GM23248 (cell line): ENCODE results near the gene PPP1R26. TPM values are rescaled to one million over a fixed set of nuclear protein-coding genes. Genes with fewer than 3 reads are reported as not detected.

Source experiments
- DNase-seq: peaks from one replicate; pipeline ENCODE4 v3.0.0-alpha.2; 2015
- H2AFZ ChIP-seq: fragments of 200-600 bp; sonication (generic); 2 replicates; pipeline ENCODE4 v1.6.1; 2016; ENCODE audit warnings: antibody characterized with exemption
- H3F3A ChIP-seq: fragments of 200-600 bp; sonication (generic); 2 replicates; pipeline ENCODE4 v1.6.1; 2016; ENCODE audit warnings: mild to moderate bottlenecking, antibody characterized with exemption, mixed run types; ENCODE audit not compliant: insufficient read depth
- H3K27ac ChIP-seq: fragments of 200-600 bp; sonication (generic); 2 replicates; pipeline ENCODE4 v1.5.1; 2016; ENCODE audit warnings: mild to moderate bottlenecking
- H3K27me3 ChIP-seq: fragments of 200-600 bp; sonication (generic); replicated peaks from 2 replicates; pipeline ENCODE4 v1.6.1; 2016; ENCODE audit warnings: mild to moderate bottlenecking; ENCODE audit not compliant: insufficient read depth
- H3K36me3 ChIP-seq: fragments of 200-600 bp; sonication (generic); 2 replicates; pipeline ENCODE4 v1.6.1; 2016; ENCODE audit warnings: low read depth, mild to moderate bottlenecking
- H3K4me1 ChIP-seq: fragments of 200-600 bp; sonication (generic); 2 replicates; pipeline ENCODE4 v1.6.1; 2016; ENCODE audit warnings: mild to moderate bottlenecking; ENCODE audit not compliant: insufficient read depth
- H3K4me2 ChIP-seq: fragments of 200-600 bp; sonication (generic); one replicate; pipeline ENCODE4 v1.6.1; 2016; ENCODE audit warnings: mild to moderate bottlenecking; ENCODE audit not compliant: unreplicated experiment
- H3K4me3 ChIP-seq: fragments of 200-600 bp; sonication (generic); 2 replicates; pipeline ENCODE4 v1.5.1; 2016; ENCODE audit warnings: mild to moderate bottlenecking
- H3K79me2 ChIP-seq: fragments of 200-600 bp; sonication (generic); 2 replicates; pipeline ENCODE4 v1.6.1; 2016; ENCODE audit warnings: mild to moderate bottlenecking; ENCODE audit not compliant: insufficient read depth
- H3K9ac ChIP-seq: fragments of 200-600 bp; sonication (generic); 2 replicates; pipeline ENCODE4 v1.6.1; 2016; ENCODE audit warnings: mild to moderate bottlenecking
- H3K9me2 ChIP-seq: fragments of 200-600 bp; sonication (generic); 2 replicates; pipeline ENCODE4 v1.6.1; 2016; ENCODE audit warnings: mixed run types, mild to moderate bottlenecking, moderate library complexity; ENCODE audit not compliant: insufficient read depth
- H3K9me3 ChIP-seq: fragments of 200-600 bp; sonication (generic); one replicate; pipeline ENCODE4 v1.6.1; 2017; ENCODE audit warnings: low read depth
- H4K20me1 ChIP-seq: fragments of 200-600 bp; sonication (generic); 2 replicates; pipeline ENCODE4 v1.6.0; 2016; ENCODE audit not compliant: insufficient read depth
- EZH2 ChIP-seq: fragments of 200-600 bp; sonication (generic); IDR thresholded peaks from 2 replicates; pipeline ENCODE4 v1.6.1; 2018; ENCODE audit warnings: antibody characterized with exemption, mild to moderate bottlenecking; ENCODE audit not compliant: insufficient read depth, poor library complexity, severe bottlenecking
- EZH2phosphoT487 ChIP-seq: fragments of 200-600 bp; sonication (generic); IDR thresholded peaks from 2 replicates; pipeline ENCODE4 v1.6.1; 2018; ENCODE audit warnings: antibody characterized with exemption, moderate library complexity, mild to moderate bottlenecking, low read depth; ENCODE audit not compliant: insufficient read depth
- WGBS, 2 experiments: methylation state at CpG; one replicate each; pipeline ENCODE4 v1.1.6; 2015 to 2017; ENCODE audit warnings: low lambda C conversion rate in 2 of 2, low coverage in 1 of 2; ENCODE audit errors: missing lambda C conversion rate in 2 of 2; 5-methylcytosine and 5-hydroxymethylcytosine counted together
- in situ Hi-C: fragments of 300-500 bp; cut with MboI; formaldehyde crosslinking; loops from 2 replicates; pipeline ENCODE4 v1.15.0; 2020
- polyA plus RNA-seq: library from polyadenylated mRNA; unstranded; fragments of >200 nt; fragmentation: Nextera tagmentation; extraction: Ambion mirVana; gene quantifications from 2 replicates; pipeline ENCODE4 v1.2.1, GENCODE V29; 2016
- total RNA-seq: library from RNA; depleted of rRNA; stranded (reverse); fragments of >200 nt; shearing (Covaris generic); gene quantifications from 2 replicates; pipeline ENCODE4 v1.2.3, GENCODE V29; 2014

PPP1R26 gene
- total and polyA plus RNA-seq, 2 experiments from 2014 or later, result 2.2 to 13.4 TPM

DNA sequence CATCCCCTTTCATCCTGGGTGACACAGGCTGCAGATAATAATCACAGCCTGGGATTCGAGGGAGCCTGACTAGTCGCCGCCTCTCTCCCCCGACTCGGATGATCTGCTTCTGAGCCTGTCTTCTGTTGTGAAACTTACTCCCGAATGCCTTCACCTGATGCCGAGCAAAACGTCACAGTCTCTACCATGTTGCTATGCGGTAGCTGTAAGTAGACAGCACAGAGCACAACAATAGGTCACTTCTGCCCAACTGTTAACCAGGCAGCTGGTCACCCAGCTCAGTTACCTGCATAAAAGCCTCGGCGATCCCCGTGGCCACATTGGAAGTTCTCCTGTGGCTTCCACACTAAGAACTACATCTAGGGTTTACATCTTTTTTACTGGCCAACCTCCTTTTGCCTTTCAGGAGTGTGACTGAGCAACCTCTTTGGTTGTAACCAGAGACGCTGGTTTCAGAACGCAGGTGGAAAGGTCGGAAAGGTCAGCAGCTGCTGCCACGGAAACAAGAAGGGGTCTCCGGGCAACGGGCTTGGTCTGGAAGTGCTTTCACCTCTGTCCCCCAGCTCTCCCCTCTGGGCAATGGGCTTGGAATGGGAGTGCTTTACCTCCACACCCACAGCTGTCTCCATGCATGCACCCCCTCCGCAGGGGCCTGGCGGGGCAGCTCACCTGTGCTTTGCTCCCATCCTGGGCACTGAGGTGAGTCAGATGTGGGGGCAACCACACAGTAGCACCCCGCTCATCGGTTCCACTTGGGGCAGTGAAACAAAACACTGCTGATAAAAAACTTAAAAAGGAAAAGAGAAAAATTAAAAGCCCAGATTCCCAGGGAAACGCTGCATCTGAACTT lies 7.6 kb upstream of the PPP1R26 start:
- DNase-seq, result no peak
- no peak overlapping the region for H3K4me3 ChIP-seq
- H3K9ac ChIP-seq, result no peak overlapping the region
- no peaks in the 10 kb centered on the region for H3K36me3 ChIP-seq
- in situ Hi-C loops, result no loop called here
- H3K79me2 ChIP-seq, result no peaks in the 10 kb centered on the region
- H4K20me1 ChIP-seq, result no peaks in the 10 kb centered on the region
- H2AFZ ChIP-seq, result no peak overlapping the region
- peaks cover 15% of the 10 kb centered on the region for H3K4me1 ChIP-seq
- 70 to 74% methylated on average over 23 of the region's 23 CpGs for WGBS, 2 experiments
- TF ChIP-seq EZH2phosphoT487, result no peak
- no peak for TF ChIP-seq EZH2
- no peaks in the 10 kb centered on the region for H3K9me3 ChIP-seq
- no peaks in the 10 kb centered on the region for H3K9me2 ChIP-seq
- no peak overlapping the region for H3K27ac ChIP-seq
- H3K4me2 ChIP-seq, result no peak overlapping the region
- H3K27me3 ChIP-seq, result no peaks in the 10 kb centered on the region
- no peaks in the 10 kb centered on the region for H3F3A ChIP-seq

DNA sequence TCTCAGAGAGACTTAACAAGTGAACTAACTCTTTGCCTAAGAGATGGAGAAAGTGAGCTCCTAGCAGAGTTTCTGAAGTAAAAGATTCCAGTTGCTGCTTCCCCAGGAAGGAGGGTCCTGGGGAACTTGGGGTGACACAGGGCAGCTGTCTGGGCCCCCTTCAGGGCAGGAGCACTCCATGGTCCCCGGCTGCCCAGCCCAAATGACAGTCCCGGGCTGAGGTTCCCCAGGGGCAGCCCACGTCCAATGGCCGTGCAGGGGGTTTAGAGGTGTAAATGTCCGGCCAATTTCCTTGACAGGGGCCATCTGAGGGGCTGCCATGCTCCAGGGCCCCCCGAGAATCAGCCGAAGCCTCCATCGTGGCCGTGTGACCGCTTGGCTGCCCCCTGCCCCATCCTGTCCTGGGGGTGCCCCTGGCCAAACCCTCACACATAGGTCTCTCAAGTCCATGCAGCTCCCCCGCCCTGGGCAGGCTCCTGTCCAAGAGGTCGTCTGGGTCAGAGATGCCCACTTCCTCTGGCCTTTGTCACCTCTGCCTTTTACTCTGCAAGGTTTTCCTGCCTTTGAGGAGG lies 5.5 kb upstream of the PPP1R26 start:
- Histone ChIP-seq H3F3A (peaks cover 13% of the 10 kb centered on the region; the same call in 1 of the 2 replicates), H3K79me2 (no peaks in the 10 kb centered on the region), H3K27me3 (no peaks in the 10 kb centered on the region), H3K27ac (no peak overlapping the region), H2AFZ (no peak overlapping the region), H3K4me2 (no peak overlapping the region), H3K9me3 (no peaks in the 10 kb centered on the region), H3K36me3 (no peaks in the 10 kb centered on the region), H4K20me1 (no peaks in the 10 kb centered on the region), H3K9ac (no peak overlapping the region), H3K9me2 (no peaks in the 10 kb centered on the region), H3K4me3 (no peak overlapping the region), H3K4me1 (peaks cover 10% of the 10 kb centered on the region)
- TF ChIP-seq EZH2phosphoT487, result no peak
- TF ChIP-seq EZH2, result no peak
- in situ Hi-C loops, result no loop called here
- 80 to 83% methylated on average over 12 of the region's 12 CpGs for WGBS, 2 experiments
- no peak for DNase-seq

DNA sequence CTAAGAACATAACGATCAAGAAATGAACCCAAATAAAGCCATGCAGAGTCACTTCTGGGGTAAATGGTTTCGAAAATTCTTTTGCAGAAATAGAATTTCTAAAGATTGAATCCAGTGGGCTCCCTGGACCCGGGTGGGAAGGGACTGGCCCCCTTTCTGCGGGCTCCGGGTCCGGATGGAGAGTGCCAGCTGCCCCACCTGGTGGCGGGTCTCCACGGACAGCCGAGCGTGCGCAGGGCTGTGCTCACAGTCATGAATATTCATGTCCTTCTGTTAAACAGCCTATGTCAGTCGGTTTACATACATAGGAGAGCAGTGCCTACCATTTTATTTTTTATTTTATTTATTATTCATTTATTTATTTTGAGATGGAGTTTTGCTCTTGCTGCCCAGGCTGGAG lies 4.7 kb upstream of the PPP1R26 start:
- Histone ChIP-seq H3K27ac (no peak overlapping the region), H3K9me2 (no peaks in the 10 kb centered on the region), H3K79me2 (no peaks in the 10 kb centered on the region), H3F3A (peaks cover 13% of the 10 kb centered on the region; the same call in 1 of the 2 replicates), H3K4me3 (no peak overlapping the region), H3K36me3 (no peaks in the 10 kb centered on the region), H4K20me1 (no peaks in the 10 kb centered on the region), H3K27me3 (no peaks in the 10 kb centered on the region), H3K9ac (no peak overlapping the region), H2AFZ (no peak overlapping the region), H3K4me2 (no peak overlapping the region), H3K4me1 (peaks cover 5% of the 10 kb centered on the region; the same call in 1 of the 2 replicates), H3K9me3 (no peaks in the 10 kb centered on the region)
- TF ChIP-seq EZH2 (no peak), EZH2phosphoT487 (no peak)
- WGBS, 2 experiments, result 60% methylated on average over 12 of the region's 12 CpGs
- in situ Hi-C loops, result no loop called here
- peak; percentile 13 for DNase-seq

DNA sequence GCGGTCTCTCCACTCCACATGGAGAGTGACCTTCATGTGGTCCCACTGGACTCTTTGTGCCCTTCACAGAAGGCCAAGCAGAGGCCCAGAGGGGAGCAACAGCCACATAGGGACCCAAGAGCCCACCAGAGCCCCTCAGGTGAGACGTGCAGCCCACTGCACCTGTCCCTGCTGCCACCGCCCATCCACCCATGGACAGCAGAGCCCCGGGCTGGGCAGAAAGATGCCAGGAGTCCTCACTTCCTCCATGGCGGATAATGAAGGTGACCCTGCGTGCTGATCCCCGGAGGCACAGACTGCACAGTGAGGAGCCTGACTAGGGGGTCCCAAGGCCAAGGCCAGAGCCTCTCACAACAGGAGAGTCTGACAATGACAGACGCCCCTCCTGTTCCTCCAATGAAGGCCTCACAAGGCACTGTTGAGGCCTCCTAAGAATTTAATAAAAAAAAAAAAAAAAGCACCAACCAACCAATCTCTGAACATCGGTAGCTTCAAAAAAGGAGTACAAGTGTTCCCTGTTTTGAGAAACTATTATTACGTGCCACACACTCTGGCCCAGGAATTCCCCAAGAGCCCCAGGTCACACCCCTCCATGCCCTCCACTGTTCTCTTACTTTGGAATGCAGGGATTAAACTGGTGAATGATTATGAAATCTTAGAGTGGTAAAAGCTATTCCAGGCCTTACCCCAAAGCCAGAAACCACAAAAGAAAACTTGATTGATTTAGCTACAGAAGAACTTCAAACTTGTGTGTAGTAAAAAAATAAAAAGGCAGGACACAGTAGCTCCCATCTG lies 2.8 kb upstream of the PPP1R26 start:
- whole genome bisulfite sequencing, 2 experiments, result 92 to 97% methylated on average over 10 of the region's 10 CpGs
- DNase-seq, result peak; percentile 15
- TF ChIP-seq EZH2phosphoT487, result no peak
- TF ChIP-seq EZH2, result no peak

More for the DNA sequence above, 2.8 kb upstream of the PPP1R26 start:
- H3F3A ChIP-seq, result peaks cover 13% of the 10 kb centered on the region; the same call in 1 of the 2 replicates
- H3K4me1 ChIP-seq, result peaks cover 11% of the 10 kb centered on the region
- H3K36me3 ChIP-seq, result no peaks in the 10 kb centered on the region
- no peaks in the 10 kb centered on the region for H3K27me3 ChIP-seq
- H4K20me1 ChIP-seq, result no peaks in the 10 kb centered on the region
- no peaks in the 10 kb centered on the region for H3K9me3 ChIP-seq
- no peak overlapping the region for H3K27ac ChIP-seq
- peaks cover 7% of the 10 kb centered on the region for H3K79me2 ChIP-seq
- H3K4me3 ChIP-seq, result no peak overlapping the region
- in situ Hi-C loops, result no loop called here
- no peak overlapping the region for H2AFZ ChIP-seq
- no peak overlapping the region for H3K9ac ChIP-seq
- no peaks in the 10 kb centered on the region for H3K9me2 ChIP-seq
- no peak overlapping the region for H3K4me2 ChIP-seq
